ENCODE measurements around the gene LARP4B.

DNA sequence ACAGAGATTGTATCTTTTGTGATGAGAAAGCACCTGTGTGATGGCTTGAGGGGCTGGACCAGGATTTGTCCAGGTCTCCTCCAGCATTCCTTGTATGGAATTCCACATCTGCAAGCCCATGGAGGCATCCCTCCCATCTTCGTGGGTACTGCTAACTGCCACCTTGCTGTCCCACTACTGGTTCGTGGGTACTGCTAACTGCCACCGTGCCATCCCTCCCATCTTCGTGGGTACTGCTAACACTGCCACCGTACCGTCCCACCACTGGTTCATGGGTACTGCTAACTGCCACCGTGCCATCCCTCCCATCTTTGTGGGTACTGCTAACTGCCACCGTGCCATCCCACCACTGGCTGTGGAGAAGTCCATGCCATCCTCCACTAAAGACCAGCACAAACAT, 111.7 kb downstream of the LARP4B start:
- TF ChIP-seq GATA2 (IDR thresholded peaks at IDR 0.05; ENCODE audit: low read depth, low read length) (no peak), GATA3 (IDR thresholded peaks at IDR 0.05; ENCODE audit: low read depth, low read length) (no peak)
